Right lobe of liver (tissue), 6 donors: ENCODE results near the gene PGC. TPM values are rescaled to one million over a fixed set of nuclear protein-coding genes. Genes with fewer than 3 reads are reported as not detected.

Experiments
- ATAC-seq, 4 donors: fragments of 200-7000 bp; cut with Tn5 transposase; one replicate each; pipeline ENCODE4 v1.9.1; 2020; ENCODE audit warnings: mild to moderate bottlenecking in 4 of 4, moderate library complexity in 4 of 4
- DNase-seq, 3 donors: peaks; one replicate each; pipeline ENCODE4 v3.0.0-alpha.2; 2020
- H3K27ac ChIP-seq, 3 donors: fragments of 200-600 bp; one replicate each; pipeline ENCODE4 v1.8.0; 2022
- H3K27me3 ChIP-seq, 2 donors: fragments of 200-600 bp; one replicate each; pipeline ENCODE4 v1.8.0; 2022
- H3K36me3 ChIP-seq, 4 donors: fragments of 200-600 bp; sonication (generic) in 1 of 4; one replicate each; pipeline versions ENCODE4 v1.5.1 to v1.8.0; 2017 to 2022; ENCODE audit warnings: control low read depth in 1 of 4
- H3K4me1 ChIP-seq, 4 donors: fragments of 200-600 bp; sonication (generic) in 1 of 4; one replicate each; pipeline versions ENCODE4 v1.5.1 to v1.8.0; 2017 to 2022; ENCODE audit warnings: control low read depth in 1 of 4
- H3K4me3 ChIP-seq, 3 donors: fragments of 200-600 bp; one replicate each; pipeline ENCODE4 v1.8.0; 2022
- H3K9me3 ChIP-seq, 4 donors: fragments of 200-600 bp; sonication (generic) in 1 of 4; one replicate each; pipeline versions ENCODE4 v1.5.1 to v1.8.0; 2017 to 2022; ENCODE audit warnings: control low read depth in 1 of 4
- POLR2A ChIP-seq: fragments of 450-650 bp; IDR thresholded peaks from one replicate; pipeline ENCODE4 v1.6.1; 2017; ENCODE audit warnings: antibody characterized with exemption, mild to moderate bottlenecking
- WGBS: methylation state at CpG from one replicate; pipeline ENCODE4 v1.1.6; 2018; ENCODE audit warnings: low coverage, low lambda C conversion rate; ENCODE audit not compliant: insufficient coverage; ENCODE audit errors: missing lambda C conversion rate; 5-methylcytosine and 5-hydroxymethylcytosine counted together
- intact Hi-C, 2 donors: fragments of 100-400 bp; cut with DNase I; formaldehyde crosslinking; loops; one replicate each; pipeline versions ENCODE4 v1.11.2 to v1.14.1; 2022
- total RNA-seq, 6 experiments: library from RNA; depleted of rRNA in 2 of 6; stranded (reverse); fragments of >200 nt in 2 of 6; fragmentation: NEBNext Ultra II Directional in 3 of 6; extraction: Animal tissue kit (Norgen Biotek cat#: 25700) in 3 of 6; gene quantifications; one replicate each; pipeline versions ENCODE4 v1.1.0 to v1.2.4, GENCODE V29; 2016 to 2023
- TF ChIP-seq, protein P1 (sequence below), 4 donors: fragments of 200-600 bp in 3 of 4; fragments of 450-650 bp in 1 of 4; IDR thresholded peaks; one replicate each; pipeline versions ENCODE4 v1.5.1 to v1.8.0; 2016 to 2022; ENCODE audit warnings: antibody characterized with exemption in 4 of 4, mild to moderate bottlenecking in 2 of 4
- donor health status: DM: no; HTN: yes; CAD: no.
- donor health status: DM: no; HTN: no; CAD: no.
- donor health status: DM: no; HTN: no; CAD: no.
- donor health status: DM: no; HTN: yes; CAD: no.
- donor health status: DM: no; HTN: yes; CAD: no.

The PGC gene
- total RNA-seq, 6 experiments from 2014 or later, result 0.31 TPM; not detected in 5

DNA sequence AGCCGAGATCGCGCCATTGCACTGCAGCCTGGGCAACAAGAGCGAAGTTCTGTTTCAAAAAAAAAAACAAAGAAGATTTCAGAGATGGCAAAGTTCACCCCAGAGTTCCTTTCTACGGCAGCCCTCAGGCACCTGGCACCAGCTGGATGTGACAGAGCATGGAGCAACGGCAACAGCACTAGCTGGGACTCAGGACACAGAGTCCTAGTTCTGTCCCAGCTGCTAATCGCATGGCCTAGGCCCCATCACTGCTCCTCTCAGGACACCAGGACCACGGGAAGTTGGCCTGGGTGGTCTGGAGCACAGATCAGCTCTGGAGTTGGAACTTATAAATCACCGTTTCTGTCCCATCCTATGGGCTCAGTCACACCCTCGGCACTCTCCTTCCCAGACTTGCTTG is 1.1 kb downstream of the PGC start:
- H3K9me3 ChIP-seq, result no peaks in the 10 kb centered on the region
- no peaks in the 10 kb centered on the region for H3K27me3 ChIP-seq
- H3K4me3 ChIP-seq, result no peak overlapping the region
- 86% methylated on average over 8 of the region's 10 CpGs for WGBS
- H3K27ac ChIP-seq, result no peak overlapping the region
- intact Hi-C loops, result no loop called here
- H3K4me1 ChIP-seq, result no peaks in the 10 kb centered on the region
- TF ChIP-seq POLR2A, result no peak
- no peaks in the 10 kb centered on the region for H3K36me3 ChIP-seq
- ATAC-seq (no peak), DNase-seq (peak in 1 of 3 donors; percentile 35)

DNA sequence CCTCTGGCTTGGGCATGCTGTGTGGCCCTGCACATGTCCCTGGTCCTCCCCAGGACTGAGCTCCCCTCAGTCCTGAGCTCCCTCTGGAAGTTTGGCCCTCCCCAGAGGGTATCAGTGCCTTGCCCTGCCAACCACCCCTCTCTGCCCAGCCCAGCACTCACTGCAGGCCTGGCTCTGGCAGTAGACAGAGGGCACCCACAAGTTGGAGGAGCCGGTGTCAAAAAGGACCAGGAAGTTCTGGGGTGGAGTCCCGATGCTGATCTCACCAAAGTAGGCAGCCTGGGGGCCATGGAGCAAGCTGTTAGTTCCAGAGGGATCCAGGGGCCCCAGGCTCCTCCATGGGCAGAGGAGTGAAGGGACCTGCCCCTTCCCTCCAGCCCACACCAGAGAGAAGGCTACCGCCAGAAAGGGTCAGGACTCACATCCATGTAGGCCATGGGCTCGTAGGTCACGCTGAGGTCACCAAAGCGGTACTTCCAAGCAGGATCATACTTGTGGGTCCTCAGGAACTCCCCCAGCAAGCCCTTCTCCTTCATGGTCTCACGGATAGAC is 2.9 kb downstream of the PGC start:
- no peaks in the 10 kb centered on the region for H3K4me1 ChIP-seq
- 63% methylated on average over 1 of the region's 7 CpGs for WGBS
- intact Hi-C loops, result no loop called here
- H3K9me3 ChIP-seq, result no peaks in the 10 kb centered on the region
- H3K27me3 ChIP-seq, result no peaks in the 10 kb centered on the region
- no peak overlapping the region for H3K4me3 ChIP-seq
- peak in 1 of 3 donors; percentile 27 for DNase-seq
- TF ChIP-seq, protein P1, sequence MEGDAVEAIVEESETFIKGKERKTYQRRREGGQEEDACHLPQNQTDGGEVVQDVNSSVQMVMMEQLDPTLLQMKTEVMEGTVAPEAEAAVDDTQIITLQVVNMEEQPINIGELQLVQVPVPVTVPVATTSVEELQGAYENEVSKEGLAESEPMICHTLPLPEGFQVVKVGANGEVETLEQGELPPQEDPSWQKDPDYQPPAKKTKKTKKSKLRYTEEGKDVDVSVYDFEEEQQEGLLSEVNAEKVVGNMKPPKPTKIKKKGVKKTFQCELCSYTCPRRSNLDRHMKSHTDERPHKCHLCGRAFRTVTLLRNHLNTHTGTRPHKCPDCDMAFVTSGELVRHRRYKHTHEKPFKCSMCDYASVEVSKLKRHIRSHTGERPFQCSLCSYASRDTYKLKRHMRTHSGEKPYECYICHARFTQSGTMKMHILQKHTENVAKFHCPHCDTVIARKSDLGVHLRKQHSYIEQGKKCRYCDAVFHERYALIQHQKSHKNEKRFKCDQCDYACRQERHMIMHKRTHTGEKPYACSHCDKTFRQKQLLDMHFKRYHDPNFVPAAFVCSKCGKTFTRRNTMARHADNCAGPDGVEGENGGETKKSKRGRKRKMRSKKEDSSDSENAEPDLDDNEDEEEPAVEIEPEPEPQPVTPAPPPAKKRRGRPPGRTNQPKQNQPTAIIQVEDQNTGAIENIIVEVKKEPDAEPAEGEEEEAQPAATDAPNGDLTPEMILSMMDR (IDR thresholded peaks at IDR 0.05), result no peak
- no peak for TF ChIP-seq POLR2A
- ATAC-seq, result peak in 1 of 4 donors; percentile 7
- H3K36me3 ChIP-seq, result no peaks in the 10 kb centered on the region
- H3K27ac ChIP-seq, result no peak overlapping the region

- intact Hi-C loops, result no loop called here
- H3K9me3 ChIP-seq, result no peaks in the 10 kb centered on the region
- H3K27me3 ChIP-seq, result no peaks in the 10 kb centered on the region
- H3K36me3 ChIP-seq, result no peaks in the 10 kb centered on the region
- no peak for TF ChIP-seq POLR2A
- TF ChIP-seq, protein P1 (IDR thresholded peaks at IDR 0.05), result no peak
- H3K27ac ChIP-seq, result no peak overlapping the region
- ATAC-seq, result no peak
- no peak for DNase-seq
- 90% methylated on average over 3 of the region's 6 CpGs for WGBS
- no peak overlapping the region for H3K4me3 ChIP-seq
- H3K4me1 ChIP-seq, result no peaks in the 10 kb centered on the region
Measured at GRCh38 chr6:41743406-41744235, 3.6 kb downstream of the PGC start.

DNA sequence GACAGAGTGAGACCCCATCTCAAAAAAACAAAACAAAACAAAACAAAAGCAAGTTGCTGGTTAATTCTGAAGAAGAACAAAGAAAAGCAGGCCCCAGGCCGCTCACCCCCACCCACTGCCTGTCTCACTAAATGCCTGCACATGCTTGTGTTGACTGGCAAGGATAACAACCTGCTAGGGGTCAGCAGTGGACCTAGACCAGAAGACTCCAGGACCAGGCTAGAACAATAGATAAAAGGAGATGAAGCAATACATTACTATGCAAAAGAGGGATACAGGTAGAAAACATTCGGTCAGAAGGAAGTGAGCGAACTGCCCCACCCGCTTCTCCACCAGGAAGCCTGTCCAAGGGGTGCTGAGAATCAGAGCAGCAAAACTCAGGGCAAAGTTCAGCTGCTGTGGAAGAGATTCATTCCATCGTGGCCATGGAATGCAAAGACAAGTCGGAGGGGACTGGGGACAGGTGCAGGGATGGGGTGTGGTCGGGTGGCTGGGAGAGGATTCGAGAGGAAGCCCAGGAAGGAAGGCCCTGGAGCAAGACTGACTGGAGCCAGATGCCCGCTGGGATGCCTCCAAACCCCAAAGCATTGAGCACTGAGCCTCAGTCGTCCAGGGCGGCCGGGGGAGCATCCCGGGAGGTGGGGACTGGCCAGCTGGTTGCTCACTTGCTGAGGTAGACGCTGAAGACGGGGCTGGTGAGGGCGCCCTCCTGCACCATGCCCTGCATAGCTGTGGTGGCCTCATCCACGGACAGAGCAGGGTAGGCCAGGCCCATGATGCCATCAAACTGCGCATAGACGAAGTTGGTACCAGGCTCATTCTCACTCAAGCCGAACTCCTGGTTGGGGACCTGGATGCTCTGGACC is 5.3 kb downstream of the PGC start:
- Histone ChIP-seq H3K36me3 (no peaks in the 10 kb centered on the region), H3K27me3 (no peaks in the 10 kb centered on the region), H3K27ac (no peak overlapping the region), H3K4me1 (no peaks in the 10 kb centered on the region), H3K9me3 (no peaks in the 10 kb centered on the region), H3K4me3 (no peak overlapping the region)
- TF ChIP-seq, protein P1 (IDR thresholded peaks at IDR 0.05), result no peak
- TF ChIP-seq POLR2A, result no peak
- intact Hi-C loops, result no loop called here
- ATAC-seq, result peak in 1 of 4 donors; percentile 24
- no peak for DNase-seq
- 71% methylated on average over 9 of the region's 20 CpGs for WGBS
